ENCODE measurements around the gene PLEKHF1.

DNA sequence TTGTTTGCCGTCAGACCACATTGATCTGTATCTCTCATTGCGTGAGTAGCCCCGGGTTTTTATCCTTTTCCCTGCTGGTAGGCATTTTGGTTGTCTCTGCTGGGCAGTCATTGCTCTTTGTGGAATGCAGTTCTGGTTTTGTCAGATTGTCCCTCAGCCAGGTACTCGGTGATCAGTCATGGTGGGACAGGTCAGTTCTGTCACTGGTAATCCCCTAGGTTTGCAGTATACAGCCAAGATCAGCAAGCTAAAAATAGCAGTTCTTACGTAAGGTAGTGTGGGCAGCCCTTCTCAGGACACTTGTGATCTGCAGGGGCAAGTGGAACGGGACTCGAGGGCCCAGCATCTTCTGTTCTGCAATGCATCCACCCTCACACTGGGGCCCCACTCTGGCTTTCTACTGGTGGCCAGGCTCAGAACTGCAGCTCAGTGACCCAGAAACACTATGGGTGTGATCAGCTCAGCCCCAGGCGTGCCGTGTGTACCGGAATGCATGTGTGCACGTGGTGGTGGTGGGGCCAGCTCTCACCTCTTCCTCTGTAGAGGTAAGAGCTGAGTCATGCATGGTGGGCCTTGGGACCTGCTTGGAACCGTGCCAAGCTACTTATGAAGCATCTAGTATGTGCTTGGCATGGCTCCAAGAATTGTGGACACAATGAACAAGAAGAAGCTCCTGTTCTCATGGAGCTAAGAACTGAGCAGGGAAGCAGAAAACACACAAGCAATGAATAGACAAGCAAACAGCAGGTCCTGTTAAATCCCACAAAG lies 6.3 kb downstream of the PLEKHF1 start:
- TF ChIP-seq, protein P1, sequence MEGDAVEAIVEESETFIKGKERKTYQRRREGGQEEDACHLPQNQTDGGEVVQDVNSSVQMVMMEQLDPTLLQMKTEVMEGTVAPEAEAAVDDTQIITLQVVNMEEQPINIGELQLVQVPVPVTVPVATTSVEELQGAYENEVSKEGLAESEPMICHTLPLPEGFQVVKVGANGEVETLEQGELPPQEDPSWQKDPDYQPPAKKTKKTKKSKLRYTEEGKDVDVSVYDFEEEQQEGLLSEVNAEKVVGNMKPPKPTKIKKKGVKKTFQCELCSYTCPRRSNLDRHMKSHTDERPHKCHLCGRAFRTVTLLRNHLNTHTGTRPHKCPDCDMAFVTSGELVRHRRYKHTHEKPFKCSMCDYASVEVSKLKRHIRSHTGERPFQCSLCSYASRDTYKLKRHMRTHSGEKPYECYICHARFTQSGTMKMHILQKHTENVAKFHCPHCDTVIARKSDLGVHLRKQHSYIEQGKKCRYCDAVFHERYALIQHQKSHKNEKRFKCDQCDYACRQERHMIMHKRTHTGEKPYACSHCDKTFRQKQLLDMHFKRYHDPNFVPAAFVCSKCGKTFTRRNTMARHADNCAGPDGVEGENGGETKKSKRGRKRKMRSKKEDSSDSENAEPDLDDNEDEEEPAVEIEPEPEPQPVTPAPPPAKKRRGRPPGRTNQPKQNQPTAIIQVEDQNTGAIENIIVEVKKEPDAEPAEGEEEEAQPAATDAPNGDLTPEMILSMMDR (IDR thresholded peaks at IDR 0.05), result no peak
- TF ChIP-seq POLR2A (IDR thresholded peaks at IDR 0.05), result no peak
